WI38 (cell line): ENCODE results near the gene HEATR5A.
A peak's percentile ranks its signal among the peaks of the same experiment; 100 is the strongest.

Experiments used
- H3K4me3 ChIP-seq: 2 replicates; pipeline ENCODE4 v1.5.1; 2011; ENCODE audit warnings: low read depth, mild to moderate bottlenecking, control low read depth, low read length
- TF ChIP-seq, protein P1 (sequence below): IDR thresholded peaks from 2 replicates; pipeline ENCODE4 v1.5.1; 2012; ENCODE audit warnings: low read depth, mild to moderate bottlenecking, control low read depth, low read length

HEATR5A gene

DNA sequence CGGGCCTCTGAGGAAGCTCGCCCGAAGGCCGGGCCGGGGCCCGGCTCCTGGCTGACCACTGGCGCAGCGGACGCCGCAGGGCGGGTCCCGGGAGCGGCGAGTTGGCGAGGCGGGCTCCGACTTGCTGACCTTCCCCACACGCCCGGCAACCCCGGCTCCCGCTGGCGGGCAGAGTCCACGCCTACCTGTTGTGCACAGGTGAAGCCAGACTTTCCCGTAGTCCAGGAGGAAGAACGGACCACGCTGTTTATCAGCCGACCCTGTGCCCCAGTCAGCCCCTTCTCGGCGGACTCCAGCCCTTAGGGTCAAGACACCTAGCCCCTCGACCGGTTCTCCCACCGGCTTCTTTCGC lies 407 bp downstream of the HEATR5A start:
- peak overlapping the region; percentile 99 for H3K4me3 ChIP-seq
- TF ChIP-seq, protein P1, sequence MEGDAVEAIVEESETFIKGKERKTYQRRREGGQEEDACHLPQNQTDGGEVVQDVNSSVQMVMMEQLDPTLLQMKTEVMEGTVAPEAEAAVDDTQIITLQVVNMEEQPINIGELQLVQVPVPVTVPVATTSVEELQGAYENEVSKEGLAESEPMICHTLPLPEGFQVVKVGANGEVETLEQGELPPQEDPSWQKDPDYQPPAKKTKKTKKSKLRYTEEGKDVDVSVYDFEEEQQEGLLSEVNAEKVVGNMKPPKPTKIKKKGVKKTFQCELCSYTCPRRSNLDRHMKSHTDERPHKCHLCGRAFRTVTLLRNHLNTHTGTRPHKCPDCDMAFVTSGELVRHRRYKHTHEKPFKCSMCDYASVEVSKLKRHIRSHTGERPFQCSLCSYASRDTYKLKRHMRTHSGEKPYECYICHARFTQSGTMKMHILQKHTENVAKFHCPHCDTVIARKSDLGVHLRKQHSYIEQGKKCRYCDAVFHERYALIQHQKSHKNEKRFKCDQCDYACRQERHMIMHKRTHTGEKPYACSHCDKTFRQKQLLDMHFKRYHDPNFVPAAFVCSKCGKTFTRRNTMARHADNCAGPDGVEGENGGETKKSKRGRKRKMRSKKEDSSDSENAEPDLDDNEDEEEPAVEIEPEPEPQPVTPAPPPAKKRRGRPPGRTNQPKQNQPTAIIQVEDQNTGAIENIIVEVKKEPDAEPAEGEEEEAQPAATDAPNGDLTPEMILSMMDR = no peak

DNA sequence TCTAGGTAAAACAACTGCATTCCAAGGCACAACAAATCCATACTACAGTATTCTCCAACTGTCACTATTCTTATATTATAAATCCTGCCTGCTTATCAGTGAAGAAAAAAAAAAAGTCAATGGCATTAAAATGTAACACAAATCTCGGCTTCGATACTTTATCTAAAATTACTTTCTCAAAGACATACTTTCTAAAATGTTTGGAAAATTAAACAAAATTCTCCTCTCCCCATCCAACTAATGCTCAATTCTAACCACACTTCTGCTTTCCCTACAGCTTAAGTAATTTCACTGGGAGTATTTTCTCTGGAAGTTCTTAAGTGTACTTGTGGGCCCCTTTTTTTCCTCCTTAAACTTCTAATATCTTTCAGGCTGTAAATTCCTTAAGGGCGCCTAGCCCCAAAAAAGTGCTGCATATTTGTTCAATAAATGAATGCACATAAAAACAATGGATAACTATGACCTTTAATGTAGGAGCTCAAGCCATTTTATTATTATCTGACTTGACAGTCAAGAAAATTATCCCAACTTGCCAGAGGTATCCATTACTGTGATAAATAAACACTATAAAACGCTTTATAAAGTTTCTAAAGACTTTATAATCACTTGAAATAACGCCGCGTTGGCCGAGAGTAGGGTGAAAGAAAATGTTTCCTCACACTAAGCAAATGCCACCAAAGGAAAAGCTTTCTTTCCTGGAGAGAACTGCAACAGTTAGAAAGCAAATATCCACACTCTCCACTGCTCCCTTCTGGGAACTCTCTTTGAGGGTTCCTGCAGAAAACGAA lies 977 bp downstream of the HEATR5A start:
- peak overlapping the region; percentile 99 for H3K4me3 ChIP-seq
- TF ChIP-seq, protein P1 = no peak

DNA sequence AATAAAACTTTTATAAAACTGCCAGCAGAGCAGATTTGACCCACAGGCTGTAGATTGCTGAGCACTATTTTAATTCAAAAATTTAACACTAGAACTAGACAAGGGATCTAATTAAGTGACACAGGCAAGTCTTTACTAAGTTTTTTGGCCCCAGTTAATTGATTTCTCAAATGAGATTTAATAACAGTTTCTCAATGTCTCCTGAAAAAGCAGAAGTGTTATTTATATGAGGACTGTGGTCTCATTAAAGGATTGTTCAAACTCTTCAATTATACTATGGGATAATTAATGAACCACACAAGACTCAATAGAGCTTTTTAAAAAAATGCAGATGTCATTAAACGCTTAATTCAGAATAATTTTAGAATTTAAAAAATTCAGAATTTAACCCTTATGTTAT lies 1.9 kb downstream of the HEATR5A start:
- TF ChIP-seq, protein P1 = no peak
- no peak overlapping the region for H3K4me3 ChIP-seq

DNA sequence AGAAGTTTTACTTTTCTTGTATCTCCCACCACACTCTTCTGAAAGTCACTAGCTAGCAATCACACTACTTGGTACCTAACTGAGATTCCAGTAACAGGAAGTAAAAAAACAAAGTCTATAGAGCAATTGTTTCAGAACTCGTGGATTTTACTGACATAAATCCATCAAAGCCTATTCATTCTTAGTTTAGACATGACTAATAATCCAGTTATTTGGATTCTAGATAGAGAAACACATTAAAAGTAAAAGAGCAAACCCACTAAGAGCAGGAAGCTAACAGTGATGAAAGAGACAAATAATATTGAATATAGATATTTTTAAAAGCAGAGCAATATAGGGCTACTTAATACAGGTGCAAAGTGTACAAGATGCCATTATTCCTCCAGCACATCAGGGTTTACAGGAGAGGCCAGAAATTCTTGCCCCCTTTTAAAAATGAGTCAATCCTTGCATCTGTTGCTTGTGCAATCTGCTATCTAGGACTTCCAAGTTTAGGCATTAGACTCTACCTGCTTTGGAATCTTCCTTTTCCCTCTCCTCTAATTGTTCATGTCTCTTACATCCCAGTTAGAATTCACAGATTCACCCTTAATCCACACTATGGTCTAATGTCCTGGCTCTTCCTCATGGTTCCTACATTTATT lies 6.0 kb downstream of the HEATR5A start:
- TF ChIP-seq, protein P1 = no peak
- no peak overlapping the region for H3K4me3 ChIP-seq

DNA sequence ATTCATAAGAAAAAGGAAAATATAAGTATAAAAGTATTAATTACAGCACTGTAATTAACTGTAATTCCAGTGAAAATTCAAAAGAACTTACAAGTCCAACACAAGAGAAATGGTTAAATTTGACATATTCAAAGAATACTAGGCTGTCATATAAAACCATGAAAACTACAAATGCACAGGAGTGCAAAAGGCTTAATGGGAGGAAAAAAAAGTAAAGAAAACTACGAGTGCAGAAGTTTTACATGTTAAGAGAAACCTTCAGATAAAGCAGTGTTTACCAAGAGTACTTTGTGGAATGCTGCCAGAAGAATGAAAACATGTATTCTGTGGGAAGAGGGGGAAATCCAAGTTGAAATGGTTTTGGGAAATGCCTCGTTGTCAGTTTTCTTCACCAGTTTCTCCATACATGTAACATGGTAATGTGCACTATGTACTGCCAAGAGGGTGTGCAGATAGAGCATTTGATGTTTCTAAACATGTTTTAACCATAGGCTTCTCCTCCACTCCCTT lies 9.1 kb downstream of the HEATR5A start:
- no peak overlapping the region for H3K4me3 ChIP-seq
- TF ChIP-seq, protein P1 = no peak

DNA sequence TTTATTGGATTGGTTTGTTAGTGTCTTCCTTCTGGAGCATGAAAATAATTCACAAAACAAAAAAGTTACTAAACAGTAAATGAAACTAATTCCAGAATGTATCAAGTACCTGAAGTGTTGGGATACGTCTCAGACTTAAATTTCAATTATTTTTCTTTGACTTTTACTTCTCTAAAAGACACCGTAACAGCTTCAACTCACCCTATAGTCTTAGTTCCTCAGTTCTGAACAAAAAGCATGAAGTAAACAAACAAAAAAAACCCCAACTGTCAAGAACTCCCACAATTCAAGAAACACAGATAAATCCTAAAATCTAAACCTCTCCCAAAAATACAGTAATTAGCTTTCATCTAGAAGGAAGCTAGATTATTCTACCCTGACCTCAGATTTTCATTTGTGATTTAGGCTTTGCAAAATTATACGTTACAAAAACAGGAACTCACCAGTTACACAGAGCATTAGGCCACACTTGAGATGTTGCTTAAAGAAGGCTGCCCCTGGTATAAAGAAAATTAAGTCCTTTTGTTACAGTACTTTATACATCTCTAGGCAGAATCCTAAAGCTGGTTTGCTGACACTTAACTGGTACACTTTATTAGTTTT lies 10.2 kb downstream of the HEATR5A start:
- TF ChIP-seq, protein P1 = no peak
- no peak overlapping the region for H3K4me3 ChIP-seq

DNA sequence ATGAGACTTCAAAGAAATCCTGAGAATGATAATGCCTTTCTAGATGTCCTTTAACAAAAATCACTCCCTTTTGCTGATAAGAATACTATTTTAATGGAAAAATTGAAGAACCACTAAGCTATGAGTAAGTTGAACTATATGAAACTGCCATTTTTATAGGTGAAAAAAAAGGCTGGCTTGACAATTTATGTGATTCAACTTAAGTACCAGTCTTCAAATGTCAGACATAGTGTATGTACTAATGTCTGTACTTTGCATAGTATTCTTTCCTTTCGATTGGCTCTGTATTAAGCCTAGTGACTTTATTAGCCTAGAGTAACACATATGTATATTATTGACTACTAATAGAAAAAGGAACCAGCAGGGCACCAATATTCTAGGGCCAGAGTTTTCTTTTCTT lies 11.9 kb downstream of the HEATR5A start:
- no peak overlapping the region for H3K4me3 ChIP-seq
- TF ChIP-seq, protein P1 = no peak
